ENCODE measurements around the gene TEAD4.

Gene TEAD4

DNA sequence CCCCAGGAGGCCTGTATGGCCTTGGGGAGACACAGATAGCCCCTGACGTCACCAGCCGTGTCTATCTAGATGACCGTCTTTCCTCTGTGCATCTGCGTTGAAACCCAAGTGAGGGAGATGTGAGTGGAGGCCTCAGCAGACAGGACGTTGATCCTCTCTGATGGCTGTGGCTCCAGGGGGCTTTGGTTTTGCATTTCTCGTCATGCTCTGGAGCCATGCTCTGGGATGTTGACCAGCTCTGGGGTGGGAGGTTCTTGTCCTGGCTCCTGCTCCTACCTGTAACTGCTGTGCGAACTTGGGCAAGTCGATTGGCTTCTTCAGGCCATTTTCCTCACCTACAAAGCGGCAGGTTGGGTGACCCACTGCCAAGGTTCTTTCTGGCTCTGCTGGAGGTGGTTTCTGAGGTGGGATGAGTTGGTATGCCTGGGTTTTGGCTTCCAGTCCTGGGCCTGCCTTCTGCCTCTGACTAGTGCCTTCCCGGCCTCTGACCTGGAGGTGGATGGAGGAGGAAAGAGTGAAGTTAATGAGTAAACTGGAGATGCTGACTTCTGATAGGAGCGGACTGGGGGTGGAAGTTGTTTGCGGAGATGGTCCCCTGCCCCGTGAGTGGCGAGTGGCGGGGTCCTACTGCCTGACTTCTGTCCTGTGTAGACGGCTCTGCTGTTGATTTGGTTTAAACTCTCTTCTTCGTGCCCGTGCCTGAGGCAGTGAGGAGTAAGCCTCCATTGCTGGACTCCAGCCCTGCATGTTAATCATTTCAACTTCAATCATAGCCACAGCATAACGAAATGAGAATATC, 126.3 kb downstream of the TEAD4 start:
- no peak for DNase-seq

- no peak for DNase-seq
Observed at GRCh38 chr12:3086211-3086610, 127.0 kb downstream of the TEAD4 start.

DNA sequence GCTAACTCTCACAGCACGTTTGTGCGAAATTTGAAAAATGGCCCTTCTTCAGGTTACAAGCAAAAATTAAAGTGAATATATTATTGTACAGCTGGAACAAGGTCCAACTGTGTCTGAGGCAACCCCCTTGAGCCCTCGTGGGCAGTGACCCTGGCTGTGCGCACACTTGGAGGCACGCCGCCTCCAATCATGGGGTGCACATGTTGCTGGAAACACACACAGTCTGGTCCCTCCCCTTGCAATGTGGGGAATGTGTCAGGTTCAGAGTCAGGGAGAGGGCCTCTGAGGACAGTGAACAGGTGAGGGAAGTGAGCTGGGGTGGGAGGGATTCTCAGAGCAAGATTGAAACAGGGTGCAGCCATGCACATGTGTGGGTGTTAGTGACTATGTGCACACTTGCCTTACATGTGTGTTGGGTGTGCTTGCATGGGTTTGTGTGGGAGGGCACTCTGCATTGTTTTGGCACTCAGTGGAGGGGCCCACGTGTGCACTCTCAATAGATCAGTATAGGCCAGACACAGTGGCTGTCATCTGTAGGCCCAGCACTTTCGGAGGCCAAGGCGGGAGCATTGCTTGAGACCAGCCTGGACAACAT, 127.6 kb downstream of the TEAD4 start:
- no peak for DNase-seq

- DNase-seq = no peak
Observed at GRCh38 chr12:3087758-3088650, 128.8 kb downstream of the TEAD4 start.

GRCh38 chr12:3089588-3089987, 130.4 kb downstream of the TEAD4 start:
- no peak for DNase-seq

All from stimulated activated CD4-positive, alpha-beta T cell treated with anti-CD3 and anti-CD28 coated beads, Interleukin-2, amount 100 ng/mL, for 48 hours (primary cell).